ENCODE results near the gene PRDM5.

Gene PRDM5

GRCh38 chr4:120769227-120769626 is 153.3 kb downstream of the PRDM5 start:
- TF ChIP-seq REST (IDR thresholded peaks at IDR 0.05; ENCODE audit: insufficient read depth in 1 of 2, low read depth in 2 of 2, low read length in 2 of 2) (no peak), FOXP2 (optimal IDR thresholded peaks at IDR 0.05; ENCODE audit: borderline replicate concordance, extremely low read depth, extremely low read length, insufficient read depth) (no peak), POLR2AphosphoS5 (IDR thresholded peaks at IDR 0.05; ENCODE audit: low read depth, low read length) (no peak), TAF1 (IDR thresholded peaks at IDR 0.05; ENCODE audit: borderline replicate concordance, insufficient read depth, low read length) (no peak), SIN3A (IDR thresholded peaks at IDR 0.05; ENCODE audit: borderline replicate concordance, insufficient read depth, low read length) (no peak)

GRCh38 chr4:120765260-120765680 is 157.3 kb downstream of the PRDM5 start:
- TF ChIP-seq FOXP2 (optimal IDR thresholded peaks at IDR 0.05; ENCODE audit: borderline replicate concordance, extremely low read depth, extremely low read length, insufficient read depth) (no peak), TAF1 (IDR thresholded peaks at IDR 0.05; ENCODE audit: borderline replicate concordance, insufficient read depth, low read length) (no peak), REST (IDR thresholded peaks at IDR 0.05; ENCODE audit: insufficient read depth in 1 of 2, low read depth in 2 of 2, low read length in 2 of 2) (no peak), POLR2AphosphoS5 (IDR thresholded peaks at IDR 0.05; ENCODE audit: low read depth, low read length) (no peak), SIN3A (IDR thresholded peaks at IDR 0.05; ENCODE audit: borderline replicate concordance, insufficient read depth, low read length) (no peak)

GRCh38 chr4:120763650-120764049 is 158.9 kb downstream of the PRDM5 start:
- TF ChIP-seq SIN3A (IDR thresholded peaks at IDR 0.05; ENCODE audit: borderline replicate concordance, insufficient read depth, low read length) (no peak), REST (IDR thresholded peaks at IDR 0.05; ENCODE audit: insufficient read depth in 1 of 2, low read depth in 2 of 2, low read length in 2 of 2) (no peak), POLR2AphosphoS5 (IDR thresholded peaks at IDR 0.05; ENCODE audit: low read depth, low read length) (no peak), FOXP2 (optimal IDR thresholded peaks at IDR 0.05; ENCODE audit: borderline replicate concordance, extremely low read depth, extremely low read length, insufficient read depth) (no peak), TAF1 (IDR thresholded peaks at IDR 0.05; ENCODE audit: borderline replicate concordance, insufficient read depth, low read length) (no peak)

- TF ChIP-seq POLR2AphosphoS5 (IDR thresholded peaks at IDR 0.05; ENCODE audit: low read depth, low read length) (no peak), FOXP2 (optimal IDR thresholded peaks at IDR 0.05; ENCODE audit: borderline replicate concordance, extremely low read depth, extremely low read length, insufficient read depth) (no peak), REST (IDR thresholded peaks at IDR 0.05; ENCODE audit: insufficient read depth in 1 of 2, low read depth in 2 of 2, low read length in 2 of 2) (no peak), TAF1 (IDR thresholded peaks at IDR 0.05; ENCODE audit: borderline replicate concordance, insufficient read depth, low read length) (no peak), SIN3A (IDR thresholded peaks at IDR 0.05; ENCODE audit: borderline replicate concordance, insufficient read depth, low read length) (no peak)
Observed at GRCh38 chr4:120761070-120761469, 161.5 kb downstream of the PRDM5 start.

- TF ChIP-seq FOXP2 (optimal IDR thresholded peaks at IDR 0.05; ENCODE audit: borderline replicate concordance, extremely low read depth, extremely low read length, insufficient read depth) (no peak), REST (IDR thresholded peaks at IDR 0.05; ENCODE audit: insufficient read depth in 1 of 2, low read depth in 2 of 2, low read length in 2 of 2) (no peak), SIN3A (IDR thresholded peaks at IDR 0.05; ENCODE audit: borderline replicate concordance, insufficient read depth, low read length) (no peak), TAF1 (IDR thresholded peaks at IDR 0.05; ENCODE audit: borderline replicate concordance, insufficient read depth, low read length) (no peak), POLR2AphosphoS5 (IDR thresholded peaks at IDR 0.05; ENCODE audit: low read depth, low read length) (no peak)
Observed at GRCh38 chr4:120760047-120760446, 162.5 kb downstream of the PRDM5 start.
